SK-N-MC (cell line): ENCODE measurements around the gene COL27A1.

Experiments
- DNase-seq: peaks from one replicate; pipeline ENCODE4 v3.0.0-alpha.2; 2011; ENCODE audit warnings: low read depth, low spot score
- H3K27ac ChIP-seq: fragments of 200-600 bp; sonication (generic); 2 replicates; pipeline ENCODE4 v1.5.1; 2016; ENCODE audit warnings: mixed run types
- H3K36me3 ChIP-seq: fragments of 200-600 bp; sonication (generic); 2 replicates; pipeline ENCODE4 v1.6.1; 2017; ENCODE audit warnings: antibody characterized with exemption, low read length, mixed read lengths; ENCODE audit not compliant: insufficient read depth
- H3K4me3 ChIP-seq: fragments of 200-600 bp; sonication (generic); 2 replicates; pipeline ENCODE4 v1.5.1; 2016
- H3K9ac ChIP-seq: fragments of 200-600 bp; sonication (generic); 2 replicates; pipeline ENCODE4 v1.8.0; 2017; ENCODE audit warnings: mixed run types, mixed read lengths; ENCODE audit not compliant: insufficient read length
- H3K9me3 ChIP-seq: fragments of 200-600 bp; sonication (generic); 2 replicates; pipeline ENCODE4 v1.6.1; 2017; ENCODE audit warnings: low read depth, mild to moderate bottlenecking, antibody characterized with exemption, low read length, moderate library complexity, mixed read lengths
- EZH2 ChIP-seq: fragments of 200-600 bp; sonication (generic); IDR thresholded peaks from one replicate; pipeline ENCODE4 v1.6.1; 2017; ENCODE audit warnings: antibody characterized with exemption
- FOXP2 ChIP-seq: optimal IDR thresholded peaks from 2 replicates; pipeline ENCODE3; 2011; ENCODE audit warnings: mild to moderate bottlenecking, moderate library complexity; ENCODE audit not compliant: insufficient read depth; ENCODE audit errors: extremely low read length, control extremely low read depth
- POLR2AphosphoS5 ChIP-seq: IDR thresholded peaks from 2 replicates; pipeline ENCODE4 v1.6.1; 2012; ENCODE audit warnings: mild to moderate bottlenecking, low read depth, low read length, borderline replicate concordance

COL27A1 gene

GRCh38 chr9:114291064-114291474 lies 135.7 kb downstream of the COL27A1 start:
- Histone ChIP-seq H3K9me3 (peaks cover 9% of the 10 kb centered on the region; the same call in 1 of the 2 replicates), H3K4me3 (no peak overlapping the region), H3K36me3 (peaks cover 38% of the 10 kb centered on the region), H3K9ac (no peak overlapping the region), H3K27ac (no peak overlapping the region)
- DNase-seq = no peak
- TF ChIP-seq EZH2 = no peak
- no peak for TF ChIP-seq FOXP2
- no peak for TF ChIP-seq POLR2AphosphoS5

- H3K4me3 ChIP-seq = no peak overlapping the region
- no peak overlapping the region for H3K9ac ChIP-seq
- peaks cover 43% of the 10 kb centered on the region for H3K36me3 ChIP-seq
- no peak overlapping the region for H3K27ac ChIP-seq
- TF ChIP-seq FOXP2 (no peak), EZH2 (no peak)
- H3K9me3 ChIP-seq = peaks cover 9% of the 10 kb centered on the region; the same call in 1 of the 2 replicates
- no peak for DNase-seq
Observed at GRCh38 chr9:114291886-114292590, 136.7 kb downstream of the COL27A1 start.

GRCh38 chr9:114294664-114295063 lies 139.3 kb downstream of the COL27A1 start:
- no peak for DNase-seq
- no peak overlapping the region for H3K27ac ChIP-seq
- TF ChIP-seq EZH2 (no peak), FOXP2 (no peak), POLR2AphosphoS5 (no peak)
- H3K9me3 ChIP-seq = peaks cover 9% of the 10 kb centered on the region; the same call in 1 of the 2 replicates
- no peak overlapping the region for H3K9ac ChIP-seq
- peaks cover 43% of the 10 kb centered on the region for H3K36me3 ChIP-seq
- no peak overlapping the region for H3K4me3 ChIP-seq

- Histone ChIP-seq H3K9ac (no peak overlapping the region), H3K36me3 (peaks cover 43% of the 10 kb centered on the region), H3K9me3 (peaks cover 9% of the 10 kb centered on the region; the same call in 1 of the 2 replicates), H3K27ac (no peak overlapping the region), H3K4me3 (no peak overlapping the region)
- TF ChIP-seq POLR2AphosphoS5 (no peak), EZH2 (no peak), FOXP2 (no peak)
- DNase-seq = no peak
Observed at GRCh38 chr9:114296338-114296737, 141.0 kb downstream of the COL27A1 start.

GRCh38 chr9:114299286-114300152 lies 144.2 kb downstream of the COL27A1 start:
- H3K36me3 ChIP-seq = peaks cover 21% of the 10 kb centered on the region
- H3K27ac ChIP-seq = no peak overlapping the region
- H3K9me3 ChIP-seq = peaks cover 5% of the 10 kb centered on the region; the same call in 1 of the 2 replicates
- no peak overlapping the region for H3K9ac ChIP-seq
- DNase-seq = no peak
- no peak overlapping the region for H3K4me3 ChIP-seq
- TF ChIP-seq FOXP2 (no peak), POLR2AphosphoS5 (no peak), EZH2 (no peak)

- Histone ChIP-seq H3K27ac (no peak overlapping the region), H3K9me3 (no peaks in the 10 kb centered on the region), H3K4me3 (no peak overlapping the region), H3K36me3 (peaks cover 14% of the 10 kb centered on the region), H3K9ac (no peak overlapping the region)
- TF ChIP-seq EZH2 = no peak
- TF ChIP-seq POLR2AphosphoS5 = no peak
- no peak for TF ChIP-seq FOXP2
- DNase-seq = no peak
Observed at GRCh38 chr9:114300153-114300845, 145.0 kb downstream of the COL27A1 start.

GRCh38 chr9:114300846-114301797 lies 145.8 kb downstream of the COL27A1 start:
- Histone ChIP-seq H3K9ac (no peak overlapping the region), H3K9me3 (no peaks in the 10 kb centered on the region), H3K36me3 (peaks cover 5% of the 10 kb centered on the region), H3K27ac (no peak overlapping the region), H3K4me3 (no peak overlapping the region)
- TF ChIP-seq EZH2 (no peak), FOXP2 (no peak), POLR2AphosphoS5 (no peak)
- DNase-seq = no peak
